Astrocyte (in vitro differentiated cells and primary cell): ENCODE measurements around the gene HPN. TPM values are rescaled to one million over a fixed set of nuclear protein-coding genes. Genes with fewer than 3 reads are reported as not detected.

Source experiments
- DNase-seq: peaks from one replicate; pipeline ENCODE4 v3.0.0-alpha.2; 2010; ENCODE audit warnings: low read depth
- FAIRE-seq: peaks from 2 replicates; lab custom pipeline; 2011; peaks lifted over from hg19 to GRCh38; lab: Jason Lieb, UNC
- H2AFZ ChIP-seq: 2 replicates; pipeline ENCODE4 v1.6.0; 2012; ENCODE audit warnings: low read depth, low read length, inconsistent platforms
- H3K27ac ChIP-seq: 2 replicates; pipeline ENCODE4 v1.5.1; 2011; ENCODE audit warnings: low read depth, low read length, inconsistent platforms
- H3K27me3 ChIP-seq: 2 replicates; pipeline ENCODE4 v1.6.0; 2011; ENCODE audit warnings: low read length, inconsistent platforms; ENCODE audit not compliant: insufficient read depth
- H3K36me3 ChIP-seq: 2 replicates; pipeline ENCODE4 v1.5.1; 2011; ENCODE audit warnings: low read length, inconsistent platforms; ENCODE audit not compliant: insufficient read depth
- H3K4me1 ChIP-seq: 2 replicates; pipeline ENCODE4 v1.5.1; 2011; ENCODE audit warnings: low read length, inconsistent platforms; ENCODE audit not compliant: insufficient read depth
- H3K4me2 ChIP-seq: 2 replicates; pipeline ENCODE4 v1.6.0; 2012; ENCODE audit warnings: low read length, inconsistent platforms
- H3K4me3 ChIP-seq: 2 replicates; pipeline ENCODE4 v1.5.1; 2011; ENCODE audit warnings: low read depth, mild to moderate bottlenecking, low read length, inconsistent platforms; ENCODE audit not compliant: insufficient read depth
- H3K79me2 ChIP-seq: 2 replicates; pipeline ENCODE4 v1.6.0; 2012; ENCODE audit warnings: mild to moderate bottlenecking, low read length, inconsistent platforms; ENCODE audit not compliant: insufficient read depth
- H3K9ac ChIP-seq: 2 replicates; pipeline ENCODE4 v1.6.0; 2012; ENCODE audit warnings: mild to moderate bottlenecking, low read length, inconsistent platforms
- H3K9me3 ChIP-seq: 2 replicates; pipeline ENCODE4 v1.5.1; 2012; ENCODE audit warnings: low read depth, mild to moderate bottlenecking, low read length, inconsistent platforms; ENCODE audit not compliant: insufficient read depth
- H4K20me1 ChIP-seq: 2 replicates; pipeline ENCODE4 v1.6.0; 2012; ENCODE audit warnings: low read length, inconsistent platforms; ENCODE audit not compliant: insufficient read depth
- H3K27ac Mint-ChIP-seq: one replicate; pipeline ENCODE4 v1.8.0; 2021; ENCODE audit warnings: mild to moderate bottlenecking, mixed read lengths; ENCODE audit not compliant: unreplicated experiment
- H3K27me3 Mint-ChIP-seq: one replicate; pipeline ENCODE4 v1.8.0; 2021; ENCODE audit warnings: low read depth, mixed read lengths; ENCODE audit not compliant: unreplicated experiment
- H3K36me3 Mint-ChIP-seq: one replicate; pipeline ENCODE4 v1.8.0; 2021; ENCODE audit warnings: low read depth, mixed read lengths; ENCODE audit not compliant: unreplicated experiment
- H3K4me1 Mint-ChIP-seq: one replicate; pipeline ENCODE4 v1.8.0; 2021; ENCODE audit warnings: low read depth, mixed read lengths; ENCODE audit not compliant: unreplicated experiment
- H3K4me3 Mint-ChIP-seq: one replicate; pipeline ENCODE4 v1.8.0; 2021; ENCODE audit warnings: mild to moderate bottlenecking, moderate library complexity, mixed read lengths; ENCODE audit not compliant: unreplicated experiment
- H3K9me3 Mint-ChIP-seq: one replicate; pipeline ENCODE4 v1.8.0; 2021; ENCODE audit warnings: mild to moderate bottlenecking, mixed read lengths; ENCODE audit not compliant: unreplicated experiment
- CTCF ChIP-seq: IDR thresholded peaks from 2 replicates; pipeline ENCODE4 v1.5.1; 2011; ENCODE audit warnings: low read depth, mild to moderate bottlenecking, inconsistent platforms, low read length, moderate library complexity; ENCODE audit not compliant: insufficient read depth
- EZH2 ChIP-seq: IDR thresholded peaks from 2 replicates; pipeline ENCODE4 v1.6.1; 2012; ENCODE audit warnings: mild to moderate bottlenecking, low read length, inconsistent platforms; ENCODE audit not compliant: insufficient read depth
- total RNA-seq: library from RNA; stranded (reverse); gene quantifications from 2 replicates; pipeline ENCODE4 v1.2.1, GENCODE V29; 2021

Gene HPN
- total RNA-seq, 1 donor from 2014 or later = 0.73 TPM

DNA sequence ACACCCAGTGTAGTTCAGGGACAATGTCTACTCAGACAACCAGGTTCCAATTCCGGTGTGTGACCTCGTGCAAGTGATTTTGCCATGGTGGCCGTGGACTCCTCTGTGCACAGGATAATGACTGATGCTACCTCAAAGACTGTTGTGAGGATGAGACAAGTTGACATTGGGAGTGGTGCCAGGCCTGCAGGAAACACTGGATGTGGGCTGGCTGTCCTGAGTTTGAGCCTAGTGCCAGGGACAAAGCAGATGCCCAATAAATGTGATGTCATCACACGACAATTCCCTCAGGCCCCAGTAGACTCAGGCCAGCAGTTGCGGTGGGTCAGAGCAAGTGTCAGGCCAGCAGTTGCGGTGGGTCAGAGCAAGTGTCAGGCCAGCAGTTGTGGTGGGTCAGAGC lies 17.4 kb upstream of the HPN start:
- H3K79me2 ChIP-seq = no peaks in the 10 kb centered on the region
- H3K27ac Mint-ChIP-seq = no peak overlapping the region
- H3K4me3 Mint-ChIP-seq = no peak overlapping the region
- no peak for TF ChIP-seq CTCF
- no peak for TF ChIP-seq EZH2
- peaks cover 33% of the 10 kb centered on the region for H4K20me1 ChIP-seq
- no peaks in the 10 kb centered on the region for H3K27me3 ChIP-seq
- H3K36me3 ChIP-seq = peaks cover 2% of the 10 kb centered on the region
- H2AFZ ChIP-seq = no peak overlapping the region
- H3K9me3 ChIP-seq = no peaks in the 10 kb centered on the region
- no peak for DNase-seq
- no peaks in the 10 kb centered on the region for H3K27me3 Mint-ChIP-seq
- no peaks in the 10 kb centered on the region for H3K9me3 Mint-ChIP-seq
- H3K9ac ChIP-seq = no peak overlapping the region
- H3K4me2 ChIP-seq = no peak overlapping the region
- no peak overlapping the region for H3K4me3 ChIP-seq
- FAIRE-seq = no peak
- no peaks in the 10 kb centered on the region for H3K4me1 ChIP-seq
- H3K36me3 Mint-ChIP-seq = peaks cover 18% of the 10 kb centered on the region
- no peak overlapping the region for H3K27ac ChIP-seq
- no peaks in the 10 kb centered on the region for H3K4me1 Mint-ChIP-seq

DNA sequence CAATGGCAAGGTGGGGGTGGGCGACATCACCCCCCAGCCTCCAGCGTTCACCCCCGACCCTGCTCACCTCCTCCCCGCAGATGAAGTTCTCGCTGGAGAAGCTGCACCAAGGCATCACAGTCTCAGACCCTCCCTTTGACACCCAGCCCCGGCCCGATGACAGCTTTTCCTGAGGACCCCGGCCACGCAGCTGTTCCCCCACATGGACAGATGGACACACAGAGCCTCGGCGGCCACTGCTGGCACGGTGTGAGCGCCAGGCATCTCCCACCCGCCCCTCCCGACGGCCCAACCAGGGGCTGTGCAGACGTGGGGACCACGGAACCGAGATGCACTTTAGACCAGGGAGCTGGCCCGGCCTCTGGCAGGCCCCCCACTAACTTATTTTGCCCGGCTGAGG lies 15.6 kb upstream of the HPN start:
- peaks cover 2% of the 10 kb centered on the region for H3K36me3 ChIP-seq
- no peak for DNase-seq
- H3K4me1 ChIP-seq = peaks cover 4% of the 10 kb centered on the region
- H3K27me3 Mint-ChIP-seq = no peaks in the 10 kb centered on the region
- no peak for FAIRE-seq
- no peak overlapping the region for H3K4me2 ChIP-seq
- H3K4me3 ChIP-seq = no peak overlapping the region
- H3K9ac ChIP-seq = no peak overlapping the region
- H3K36me3 Mint-ChIP-seq = peaks cover 11% of the 10 kb centered on the region
- no peaks in the 10 kb centered on the region for H3K4me1 Mint-ChIP-seq
- peaks cover 33% of the 10 kb centered on the region for H4K20me1 ChIP-seq
- H3K9me3 Mint-ChIP-seq = no peaks in the 10 kb centered on the region
- TF ChIP-seq EZH2 (no peak), CTCF (no peak)
- H3K27ac Mint-ChIP-seq = no peak overlapping the region
- no peaks in the 10 kb centered on the region for H3K79me2 ChIP-seq
- no peaks in the 10 kb centered on the region for H3K9me3 ChIP-seq
- no peaks in the 10 kb centered on the region for H3K27me3 ChIP-seq
- no peak overlapping the region for H3K27ac ChIP-seq
- H2AFZ ChIP-seq = no peak overlapping the region
- no peak overlapping the region for H3K4me3 Mint-ChIP-seq

GRCh38 chr19:35026418-35026817 lies 15.1 kb upstream of the HPN start:
- H3K4me3 ChIP-seq = no peak overlapping the region
- Mint-ChIP-seq H3K36me3 (peaks cover 8% of the 10 kb centered on the region), H3K9me3 (no peaks in the 10 kb centered on the region), H3K27ac (no peak overlapping the region), H3K27me3 (peaks cover 4% of the 10 kb centered on the region), H3K4me1 (no peaks in the 10 kb centered on the region), H3K4me3 (no peak overlapping the region)
- no peaks in the 10 kb centered on the region for H3K9me3 ChIP-seq
- H3K79me2 ChIP-seq = no peaks in the 10 kb centered on the region
- H2AFZ ChIP-seq = no peak overlapping the region
- no peak overlapping the region for H3K9ac ChIP-seq
- no peak overlapping the region for H3K4me2 ChIP-seq
- FAIRE-seq (no peak), DNase-seq (no peak)
- peaks cover 36% of the 10 kb centered on the region for H4K20me1 ChIP-seq
- H3K36me3 ChIP-seq = peaks cover 2% of the 10 kb centered on the region
- peaks cover 7% of the 10 kb centered on the region for H3K4me1 ChIP-seq
- no peak for TF ChIP-seq EZH2
- no peak for TF ChIP-seq CTCF
- no peaks in the 10 kb centered on the region for H3K27me3 ChIP-seq
- H3K27ac ChIP-seq = no peak overlapping the region
